ENCODE results near the gene GBP2.
"Not testable (repeated sequence)": the region's sequence is repeated elsewhere in the genome, so short reads cannot be mapped to it uniquely, and the experiment has no call there.

DNA sequence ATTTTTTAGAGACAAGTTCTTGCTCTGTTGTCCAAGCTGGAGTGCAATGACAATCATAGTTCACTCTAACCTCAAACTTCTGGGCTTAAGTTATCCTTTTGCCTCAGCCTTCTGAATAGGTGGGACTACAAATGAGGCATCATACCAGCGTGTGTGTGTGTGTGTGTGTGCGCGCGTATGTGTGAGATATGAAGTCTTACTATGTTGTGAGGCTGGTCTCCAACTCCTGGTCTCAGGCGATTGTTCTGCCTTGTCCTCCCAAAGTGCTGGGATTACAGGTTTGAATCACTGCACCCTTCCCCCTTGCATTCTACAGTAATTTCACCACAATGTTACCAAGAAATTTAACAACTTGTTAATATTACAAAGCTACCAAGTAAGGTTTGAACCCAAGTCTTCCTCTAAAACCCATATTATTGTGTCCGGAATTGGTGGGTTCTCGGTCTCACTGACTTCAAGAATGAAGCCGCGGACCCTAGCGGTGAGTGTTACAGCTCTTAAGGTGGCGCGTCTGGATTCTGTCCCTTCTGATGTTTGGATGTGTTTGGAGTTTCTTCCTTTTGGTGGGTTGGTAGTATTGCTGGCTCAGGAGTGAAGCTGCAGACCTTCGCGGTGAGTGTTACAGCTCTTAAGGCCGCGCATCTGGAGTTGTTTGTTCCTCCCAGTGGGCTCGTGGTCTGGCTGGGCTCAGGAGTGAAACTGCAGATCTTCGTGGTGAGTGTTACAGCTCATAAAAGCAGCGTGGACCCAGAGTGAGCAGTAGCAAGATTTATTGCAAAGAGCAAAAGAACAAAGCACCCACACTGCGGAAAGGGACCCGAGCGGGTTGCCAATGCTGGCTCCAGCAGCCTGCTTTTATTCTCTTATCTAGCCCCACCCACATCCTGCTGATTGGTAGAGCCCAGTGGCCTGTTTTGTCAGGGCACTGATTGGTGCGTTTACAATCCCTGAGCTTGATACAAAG, 970 bp upstream of the GBP2 start:
- TF ChIP-seq, protein P1, sequence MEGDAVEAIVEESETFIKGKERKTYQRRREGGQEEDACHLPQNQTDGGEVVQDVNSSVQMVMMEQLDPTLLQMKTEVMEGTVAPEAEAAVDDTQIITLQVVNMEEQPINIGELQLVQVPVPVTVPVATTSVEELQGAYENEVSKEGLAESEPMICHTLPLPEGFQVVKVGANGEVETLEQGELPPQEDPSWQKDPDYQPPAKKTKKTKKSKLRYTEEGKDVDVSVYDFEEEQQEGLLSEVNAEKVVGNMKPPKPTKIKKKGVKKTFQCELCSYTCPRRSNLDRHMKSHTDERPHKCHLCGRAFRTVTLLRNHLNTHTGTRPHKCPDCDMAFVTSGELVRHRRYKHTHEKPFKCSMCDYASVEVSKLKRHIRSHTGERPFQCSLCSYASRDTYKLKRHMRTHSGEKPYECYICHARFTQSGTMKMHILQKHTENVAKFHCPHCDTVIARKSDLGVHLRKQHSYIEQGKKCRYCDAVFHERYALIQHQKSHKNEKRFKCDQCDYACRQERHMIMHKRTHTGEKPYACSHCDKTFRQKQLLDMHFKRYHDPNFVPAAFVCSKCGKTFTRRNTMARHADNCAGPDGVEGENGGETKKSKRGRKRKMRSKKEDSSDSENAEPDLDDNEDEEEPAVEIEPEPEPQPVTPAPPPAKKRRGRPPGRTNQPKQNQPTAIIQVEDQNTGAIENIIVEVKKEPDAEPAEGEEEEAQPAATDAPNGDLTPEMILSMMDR (IDR thresholded peaks at IDR 0.05), result not testable (repeated sequence)
- TF ChIP-seq ZFX (IDR thresholded peaks at IDR 0.05; ENCODE audit: borderline replicate concordance), result not testable (repeated sequence)
